ENCODE data around the gene MAP7.

Gene MAP7

DNA sequence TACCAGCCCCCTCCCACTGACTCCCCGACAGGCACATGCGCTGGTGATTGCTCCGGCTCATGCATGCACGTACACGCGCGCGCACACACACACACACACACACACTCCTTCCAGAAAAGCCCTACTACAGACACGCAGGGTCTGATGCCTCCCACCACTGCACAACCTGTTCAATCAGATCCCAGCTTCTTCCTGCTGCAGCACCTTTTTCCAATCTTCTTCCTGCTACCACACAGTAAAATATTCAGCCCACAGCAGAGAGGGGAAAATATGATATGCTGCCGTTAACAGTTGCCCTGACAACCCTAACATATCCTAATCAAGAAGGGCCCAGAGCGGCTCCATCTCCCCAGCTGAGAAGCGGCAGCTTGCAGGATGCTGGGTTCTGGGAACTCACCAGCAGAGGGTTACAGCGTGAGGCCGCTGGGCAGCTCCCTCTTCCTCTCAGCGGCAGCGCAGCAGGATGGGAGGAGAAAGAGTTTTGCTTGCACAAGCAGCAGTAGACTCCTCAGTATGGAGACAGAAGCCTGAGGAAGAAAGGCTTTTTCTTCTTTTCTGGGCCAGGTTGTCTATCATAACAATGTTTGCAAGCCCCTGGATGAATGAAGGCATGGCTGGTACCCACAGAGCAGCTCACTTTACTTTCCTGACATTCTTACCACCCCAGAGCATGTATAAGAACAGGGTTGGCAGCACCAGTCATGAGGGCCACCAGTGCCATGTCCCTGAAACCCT, 23.9 kb downstream of the MAP7 start:
- TF ChIP-seq CTCF (IDR thresholded peaks at IDR 0.05; ENCODE audit: borderline replicate concordance, control extremely low read depth, extremely low read depth, insufficient read depth, missing control alignments), result no peak
- in situ Hi-C loops (cut with MboI; ENCODE audit: low sequenced_read_pairs, unreplicated experiment), result no loop called here
- DNase-seq (ENCODE audit: low spot score), result peak; percentile 35

DNA sequence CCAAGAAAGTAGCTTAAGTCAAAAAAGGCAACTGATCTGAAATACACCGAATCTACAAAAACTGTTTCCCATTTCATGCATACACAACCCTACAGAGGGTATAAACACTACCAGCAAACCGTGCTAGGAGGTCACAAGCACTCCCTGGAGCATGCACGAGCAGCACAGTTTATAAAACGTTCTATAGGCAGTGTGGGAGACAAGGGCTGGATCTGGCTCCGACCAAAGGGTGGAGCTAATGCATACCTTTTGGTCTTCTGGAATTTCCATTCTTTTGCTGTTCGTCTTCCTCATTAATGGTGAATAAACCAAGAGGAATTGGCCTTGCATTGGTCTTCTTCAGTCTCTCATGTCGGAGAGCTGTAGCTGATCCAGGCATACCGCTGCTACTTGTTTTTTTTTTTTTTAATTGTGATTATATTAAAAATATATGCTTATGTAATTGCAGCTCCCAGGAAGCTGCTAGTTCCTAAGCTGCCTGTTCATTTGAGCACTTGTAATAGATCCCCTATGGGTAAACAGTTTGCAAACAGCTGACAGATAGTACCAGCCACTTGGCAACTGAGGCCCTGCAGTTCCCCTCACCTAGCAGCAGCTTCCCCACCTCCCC, 24.5 kb downstream of the MAP7 start:
- in situ Hi-C loops (cut with MboI; ENCODE audit: low sequenced_read_pairs, unreplicated experiment), result no loop called here
- DNase-seq (ENCODE audit: low spot score), result no peak
- no peak for TF ChIP-seq CTCF (IDR thresholded peaks at IDR 0.05; ENCODE audit: borderline replicate concordance, control extremely low read depth, extremely low read depth, insufficient read depth, missing control alignments)

GRCh38 chr6:136524936-136525413, 25.2 kb downstream of the MAP7 start:
- in situ Hi-C loops (cut with MboI; ENCODE audit: low sequenced_read_pairs, unreplicated experiment), result no loop called here
- peak; percentile 20 for DNase-seq (ENCODE audit: low spot score)
- no peak for TF ChIP-seq CTCF (IDR thresholded peaks at IDR 0.05; ENCODE audit: borderline replicate concordance, control extremely low read depth, extremely low read depth, insufficient read depth, missing control alignments)

DNA sequence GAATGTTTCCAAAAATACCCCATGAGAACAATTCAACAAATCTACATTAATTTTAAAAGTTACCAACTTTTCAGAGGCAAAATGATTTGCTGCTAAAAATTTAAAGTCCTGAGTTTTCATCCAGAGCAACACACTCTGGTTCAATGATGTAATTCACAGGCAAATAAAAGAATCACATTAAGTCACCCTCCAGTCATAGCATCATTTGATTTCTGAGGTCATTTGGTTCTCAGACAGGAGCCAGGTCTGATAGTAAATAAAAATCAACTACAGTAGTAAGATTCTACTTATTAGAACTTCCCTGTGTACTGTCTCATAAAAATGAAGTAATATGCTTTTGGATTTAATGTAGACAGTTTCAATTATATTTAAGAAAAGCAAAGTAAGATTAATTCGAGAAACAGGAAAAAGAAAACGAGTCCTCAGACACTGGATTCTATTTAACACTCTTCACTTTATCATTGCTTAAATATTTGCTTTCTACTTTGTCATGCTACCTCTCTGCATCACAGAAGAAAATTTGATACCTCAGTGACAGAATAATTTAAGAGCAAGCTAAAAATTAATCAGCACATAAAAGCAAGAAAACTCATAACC, 25.8 kb downstream of the MAP7 start:
- DNase-seq (ENCODE audit: low spot score), result no peak
- TF ChIP-seq CTCF (IDR thresholded peaks at IDR 0.05; ENCODE audit: borderline replicate concordance, control extremely low read depth, extremely low read depth, insufficient read depth, missing control alignments), result no peak
- in situ Hi-C loops (cut with MboI; ENCODE audit: low sequenced_read_pairs, unreplicated experiment), result no loop called here

DNA sequence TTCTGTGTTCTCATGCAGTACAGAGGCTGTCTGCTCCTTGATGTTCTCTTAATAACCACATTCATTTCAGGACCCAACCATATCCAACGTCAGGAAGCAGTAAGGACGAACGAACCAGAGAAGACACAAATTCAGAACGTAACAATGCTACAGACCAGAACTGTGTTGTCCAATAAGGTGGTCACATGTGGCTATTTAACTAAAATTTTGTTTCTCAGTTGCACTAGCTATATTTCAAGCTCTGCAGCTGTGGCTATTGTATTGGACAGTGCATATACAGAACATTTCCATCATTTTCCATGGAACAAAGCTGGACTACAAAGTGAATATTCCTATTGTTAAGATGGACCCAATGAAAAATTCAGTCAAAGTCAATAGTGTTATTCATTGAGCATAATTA, 27.0 kb downstream of the MAP7 start:
- DNase-seq (ENCODE audit: low spot score), result no peak
- no peak for TF ChIP-seq CTCF (IDR thresholded peaks at IDR 0.05; ENCODE audit: borderline replicate concordance, control extremely low read depth, extremely low read depth, insufficient read depth, missing control alignments)

GRCh38 chr6:136522636-136523035, 27.6 kb downstream of the MAP7 start:
- no peak for DNase-seq (ENCODE audit: low spot score)
- in situ Hi-C loops (cut with MboI; ENCODE audit: low sequenced_read_pairs, unreplicated experiment), result no loop called here
- no peak for TF ChIP-seq CTCF (IDR thresholded peaks at IDR 0.05; ENCODE audit: borderline replicate concordance, control extremely low read depth, extremely low read depth, insufficient read depth, missing control alignments)

More for the DNA sequence above, 27.0 kb downstream of the MAP7 start:
- in situ Hi-C loops (cut with MboI; ENCODE audit: low sequenced_read_pairs, unreplicated experiment), result no loop called here
